HS-27A (cell line): ENCODE results near the gene STARD10.

Source experiments
- DNase-seq: peaks from one replicate; pipeline ENCODE4 v3.0.0-alpha.2; 2012; ENCODE audit warnings: low read depth, missing footprints

The STARD10 gene

GRCh38 chr11:72705442-72706365 is 88.1 kb downstream of the STARD10 start:
- no peak for DNase-seq

GRCh38 chr11:72704783-72705265 is 89.0 kb downstream of the STARD10 start:
- no peak for DNase-seq
